Neural crest cell (in vitro differentiated cells): ENCODE data around the gene PODXL. TPM values are rescaled to one million over a fixed set of nuclear protein-coding genes. Genes with fewer than 3 reads are reported as not detected.

Experiments
- DNase-seq: peaks from one replicate; pipeline ENCODE4 v3.0.0; 2021; ENCODE audit warnings: low read depth, mixed read lengths, low spot score
- H3K27ac Mint-ChIP-seq: one replicate; pipeline ENCODE4 v1.8.0; 2021; ENCODE audit warnings: mild to moderate bottlenecking, mixed read lengths; ENCODE audit not compliant: unreplicated experiment
- H3K27me3 Mint-ChIP-seq: 2 replicates; pipeline ENCODE4 v1.8.0; 2021; ENCODE audit warnings: low read depth, mild to moderate bottlenecking, mixed read lengths
- H3K36me3 Mint-ChIP-seq: 2 replicates; pipeline ENCODE4 v1.8.0; 2021; ENCODE audit warnings: low read depth, mild to moderate bottlenecking, mixed read lengths
- H3K4me1 Mint-ChIP-seq: 2 replicates; pipeline ENCODE4 v1.8.0; 2021; ENCODE audit warnings: mixed read lengths
- H3K4me3 Mint-ChIP-seq: one replicate; pipeline ENCODE4 v1.8.0; 2021; ENCODE audit warnings: mild to moderate bottlenecking, mixed read lengths
- H3K9me3 Mint-ChIP-seq: 2 replicates; pipeline ENCODE4 v1.8.0; 2021; ENCODE audit warnings: mixed read lengths
- total RNA-seq: library from RNA; stranded (reverse); gene quantifications from 2 replicates; pipeline ENCODE4 v1.2.1, GENCODE V29; 2021
- TF ChIP-seq, protein P1 (sequence below): fragments of 200-600 bp; sonication (generic); conservative IDR thresholded peaks from 2 replicates; pipeline ENCODE4 v1.5.0; 2021; ENCODE audit warnings: antibody characterized with exemption, mild to moderate bottlenecking

PODXL gene
- total RNA-seq, 1 donor from 2014 or later: 21.4 TPM

DNA sequence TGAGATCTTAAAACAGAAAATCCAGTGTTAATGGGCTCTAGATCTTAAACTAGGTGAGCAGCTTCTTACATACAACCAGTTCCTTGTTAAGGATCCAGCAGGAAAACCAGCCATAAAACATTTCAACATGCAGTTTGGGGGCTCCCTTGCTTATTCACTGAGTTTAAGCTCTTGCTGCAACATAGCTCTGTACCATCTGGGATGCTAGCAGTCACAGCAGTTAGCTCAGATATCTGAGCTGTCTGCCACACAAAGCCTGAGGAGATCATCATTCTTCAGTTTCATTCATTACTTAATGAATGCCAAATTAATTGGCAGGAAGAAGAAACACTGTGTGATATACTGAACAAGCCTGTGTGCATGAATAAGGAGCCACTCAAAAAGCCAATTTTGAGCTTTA is 62.8 kb downstream of the PODXL start:
- Mint-ChIP-seq H3K36me3 (peaks cover 3% of the 10 kb centered on the region), H3K27ac (no peak overlapping the region)
- TF ChIP-seq, protein P1, sequence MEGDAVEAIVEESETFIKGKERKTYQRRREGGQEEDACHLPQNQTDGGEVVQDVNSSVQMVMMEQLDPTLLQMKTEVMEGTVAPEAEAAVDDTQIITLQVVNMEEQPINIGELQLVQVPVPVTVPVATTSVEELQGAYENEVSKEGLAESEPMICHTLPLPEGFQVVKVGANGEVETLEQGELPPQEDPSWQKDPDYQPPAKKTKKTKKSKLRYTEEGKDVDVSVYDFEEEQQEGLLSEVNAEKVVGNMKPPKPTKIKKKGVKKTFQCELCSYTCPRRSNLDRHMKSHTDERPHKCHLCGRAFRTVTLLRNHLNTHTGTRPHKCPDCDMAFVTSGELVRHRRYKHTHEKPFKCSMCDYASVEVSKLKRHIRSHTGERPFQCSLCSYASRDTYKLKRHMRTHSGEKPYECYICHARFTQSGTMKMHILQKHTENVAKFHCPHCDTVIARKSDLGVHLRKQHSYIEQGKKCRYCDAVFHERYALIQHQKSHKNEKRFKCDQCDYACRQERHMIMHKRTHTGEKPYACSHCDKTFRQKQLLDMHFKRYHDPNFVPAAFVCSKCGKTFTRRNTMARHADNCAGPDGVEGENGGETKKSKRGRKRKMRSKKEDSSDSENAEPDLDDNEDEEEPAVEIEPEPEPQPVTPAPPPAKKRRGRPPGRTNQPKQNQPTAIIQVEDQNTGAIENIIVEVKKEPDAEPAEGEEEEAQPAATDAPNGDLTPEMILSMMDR: no peak

DNA sequence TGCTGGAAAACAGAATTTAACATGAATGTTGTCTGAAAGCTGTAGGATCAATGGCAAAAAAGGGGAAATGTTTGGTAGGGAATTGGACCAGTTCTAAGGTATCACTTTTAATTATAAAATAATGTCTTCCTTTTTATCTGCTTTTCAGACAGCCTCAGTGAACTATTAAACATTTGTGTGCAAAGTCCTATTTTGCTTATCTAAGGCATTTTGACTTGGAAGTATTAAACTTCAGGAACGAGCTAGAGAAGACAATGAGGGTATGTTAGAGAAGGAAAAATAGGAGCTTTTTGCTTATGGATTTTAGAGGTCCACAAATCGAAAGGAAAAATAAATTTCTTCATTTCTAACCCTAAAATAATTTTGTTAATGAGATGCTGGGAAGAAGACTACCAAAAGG is 63.3 kb downstream of the PODXL start:
- Mint-ChIP-seq H3K36me3 (peaks cover 3% of the 10 kb centered on the region), H3K4me3 (no peak overlapping the region), H3K9me3 (no peaks in the 10 kb centered on the region), H3K27me3 (no peaks in the 10 kb centered on the region), H3K27ac (no peak overlapping the region), H3K4me1 (peaks cover 6% of the 10 kb centered on the region)
- TF ChIP-seq, protein P1: no peak
- no peak for DNase-seq

More for the DNA sequence above, 62.8 kb downstream of the PODXL start:
- Mint-ChIP-seq H3K9me3 (no peaks in the 10 kb centered on the region), H3K4me1 (peaks cover 6% of the 10 kb centered on the region), H3K4me3 (no peak overlapping the region), H3K27me3 (no peaks in the 10 kb centered on the region)
- no peak for DNase-seq

DNA sequence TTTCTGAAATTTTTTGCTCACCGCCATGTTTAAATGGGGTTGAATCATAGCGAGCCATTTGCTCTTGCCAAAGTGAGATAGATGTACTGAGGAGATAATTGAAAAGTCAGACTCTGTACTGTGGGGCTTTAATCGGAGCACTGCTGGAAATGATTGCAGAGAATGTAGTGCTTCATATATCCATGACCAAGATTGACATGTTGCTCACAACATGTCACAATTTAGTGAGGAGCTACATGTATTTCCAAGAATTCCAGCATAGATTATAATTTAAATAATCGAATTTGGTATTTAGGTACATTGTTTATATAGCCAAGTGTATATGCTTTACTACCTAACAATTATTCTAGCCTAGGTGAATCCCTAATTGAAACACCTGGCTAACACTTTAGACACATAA is 66.5 kb downstream of the PODXL start:
- Mint-ChIP-seq H3K4me3 (no peak overlapping the region), H3K4me1 (peaks cover 6% of the 10 kb centered on the region), H3K27ac (no peak overlapping the region), H3K9me3 (no peaks in the 10 kb centered on the region), H3K27me3 (no peaks in the 10 kb centered on the region), H3K36me3 (no peaks in the 10 kb centered on the region)
- TF ChIP-seq, protein P1: no peak
- DNase-seq: no peak

DNA sequence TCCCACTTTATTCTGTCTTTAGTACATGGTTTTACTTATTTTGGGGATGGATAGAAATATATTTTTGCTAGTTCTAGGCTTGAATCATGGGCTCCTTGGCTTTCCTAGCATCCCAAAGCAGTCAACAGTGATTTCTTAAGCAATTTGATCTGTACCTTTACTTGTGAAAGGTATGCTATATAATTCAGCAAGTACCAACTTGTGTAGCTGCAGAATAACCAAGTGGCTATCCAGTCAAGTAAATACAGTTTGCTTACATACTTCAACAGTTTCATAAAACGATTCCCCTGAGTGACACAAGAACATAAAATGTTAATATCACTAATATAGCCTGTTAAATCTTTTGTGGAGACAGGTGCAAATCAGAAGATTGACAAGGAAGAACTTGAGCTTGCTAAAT is 67.2 kb downstream of the PODXL start:
- no peak for DNase-seq
- Mint-ChIP-seq H3K36me3 (no peaks in the 10 kb centered on the region), H3K27ac (no peak overlapping the region), H3K9me3 (no peaks in the 10 kb centered on the region), H3K4me1 (peaks cover 6% of the 10 kb centered on the region), H3K27me3 (no peaks in the 10 kb centered on the region), H3K4me3 (no peak overlapping the region)
- TF ChIP-seq, protein P1: no peak

DNA sequence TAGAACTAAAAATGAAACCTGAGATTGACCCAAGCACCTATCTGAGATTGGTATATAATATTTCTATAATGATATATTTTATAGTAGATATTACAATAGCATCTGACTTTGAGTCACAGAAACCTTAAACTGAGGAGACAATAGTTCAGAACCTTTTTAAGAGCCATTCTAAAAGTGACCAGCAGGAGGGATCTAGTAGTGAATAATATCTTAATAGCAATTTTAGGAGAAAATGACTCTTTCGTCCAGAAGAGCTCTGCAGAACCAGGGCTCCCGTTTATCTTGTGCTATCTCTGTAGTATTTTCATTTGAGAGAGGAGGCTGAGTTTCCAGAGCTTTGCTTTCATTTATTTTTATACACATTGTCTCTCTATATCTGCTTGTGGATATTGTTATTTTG is 68.1 kb downstream of the PODXL start:
- Mint-ChIP-seq H3K27me3 (no peaks in the 10 kb centered on the region), H3K9me3 (no peaks in the 10 kb centered on the region), H3K27ac (no peak overlapping the region), H3K4me1 (peaks cover 3% of the 10 kb centered on the region), H3K36me3 (no peaks in the 10 kb centered on the region), H3K4me3 (no peak overlapping the region)
- TF ChIP-seq, protein P1: peak; percentile 46
- no peak for DNase-seq

DNA sequence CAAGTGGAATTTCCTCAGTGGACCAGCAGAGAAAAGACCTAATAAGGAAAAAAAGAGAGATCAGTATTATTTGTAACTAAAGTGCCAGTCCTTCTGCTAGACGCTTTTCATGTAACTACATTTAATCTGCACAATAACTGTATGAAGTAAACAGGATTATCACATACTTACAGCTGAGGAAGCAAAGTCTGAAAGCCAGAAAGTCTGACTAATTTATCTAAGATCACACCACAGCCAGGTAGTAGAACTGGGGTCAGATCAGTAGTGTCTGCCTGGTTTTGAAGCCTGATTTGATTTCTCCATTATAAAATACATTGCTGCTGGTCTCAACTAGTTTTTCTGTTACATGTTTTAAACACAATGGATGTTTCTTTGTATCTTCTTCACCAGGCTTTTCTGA is 69.2 kb downstream of the PODXL start:
- Mint-ChIP-seq H3K36me3 (no peaks in the 10 kb centered on the region), H3K9me3 (no peaks in the 10 kb centered on the region), H3K27me3 (no peaks in the 10 kb centered on the region), H3K4me1 (no peaks in the 10 kb centered on the region), H3K27ac (no peak overlapping the region), H3K4me3 (no peak overlapping the region)
- DNase-seq: no peak
- TF ChIP-seq, protein P1: no peak
